ENCODE results near the gene RARA. TPM values are rescaled to one million over a fixed set of nuclear protein-coding genes. Genes with fewer than 3 reads are reported as not detected.
A peak's percentile ranks its signal among the peaks of the same experiment; 100 is the strongest.
"Not testable (repeated sequence)": the region's sequence is repeated elsewhere in the genome, so short reads cannot be mapped to it uniquely, and the experiment has no call there.

Gene RARA
- total RNA-seq, 4 donors from 2014 or later: 19.4 to 32.1 (median 28.3) TPM

DNA sequence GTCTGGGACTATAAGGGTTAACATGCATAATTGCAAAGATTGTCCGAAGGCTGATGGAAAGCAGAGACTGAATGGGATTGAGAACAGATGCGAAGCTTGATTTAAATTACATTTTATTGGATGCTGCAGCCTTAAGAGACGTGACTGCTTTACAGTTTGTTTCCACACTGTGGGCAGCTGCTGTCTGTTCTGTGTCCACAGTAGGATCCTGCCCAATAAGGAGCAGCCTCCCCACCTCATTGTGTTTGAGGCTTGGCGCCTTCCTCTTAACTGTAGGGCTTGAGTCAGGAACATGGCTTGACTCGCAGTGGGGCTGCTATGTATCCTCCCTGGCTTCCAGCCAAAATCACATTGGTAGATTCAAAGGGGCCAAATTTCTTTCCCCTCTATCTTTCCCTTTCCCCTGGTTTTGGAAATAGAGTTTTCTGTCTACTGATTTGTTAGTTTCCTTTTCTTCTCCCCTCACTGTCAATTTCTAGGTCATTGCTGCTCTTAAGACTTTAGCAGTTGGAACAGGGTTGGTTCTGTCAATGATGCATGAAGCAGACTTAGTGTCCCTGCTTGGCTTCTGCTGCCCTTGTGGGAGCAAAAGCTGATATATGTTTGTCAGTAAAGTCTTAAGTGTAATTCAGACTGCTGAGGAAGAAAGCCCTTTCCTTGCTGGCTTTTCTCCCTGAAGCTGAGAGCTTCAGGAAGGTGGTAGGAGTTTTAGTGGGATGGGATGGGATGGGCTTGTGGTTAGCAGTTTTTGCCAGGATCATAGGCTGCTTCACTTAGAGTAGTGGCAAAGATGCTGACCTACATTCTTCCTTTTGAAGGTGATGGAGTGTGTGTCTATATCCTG, 5.0 kb upstream of the RARA start:
- peaks cover 52% of the 10 kb centered on the region for H3K4me1 ChIP-seq
- DNase-seq (ENCODE audit: low spot score in 2 of 2): peak; percentile 72 to 76
- TF ChIP-seq POLR2A (IDR thresholded peaks at IDR 0.05) (no peak), POLR2AphosphoS5 (IDR thresholded peaks at IDR 0.05) (no peak), EP300 (IDR thresholded peaks at IDR 0.05) (no peak)
- TF ChIP-seq, protein P1, sequence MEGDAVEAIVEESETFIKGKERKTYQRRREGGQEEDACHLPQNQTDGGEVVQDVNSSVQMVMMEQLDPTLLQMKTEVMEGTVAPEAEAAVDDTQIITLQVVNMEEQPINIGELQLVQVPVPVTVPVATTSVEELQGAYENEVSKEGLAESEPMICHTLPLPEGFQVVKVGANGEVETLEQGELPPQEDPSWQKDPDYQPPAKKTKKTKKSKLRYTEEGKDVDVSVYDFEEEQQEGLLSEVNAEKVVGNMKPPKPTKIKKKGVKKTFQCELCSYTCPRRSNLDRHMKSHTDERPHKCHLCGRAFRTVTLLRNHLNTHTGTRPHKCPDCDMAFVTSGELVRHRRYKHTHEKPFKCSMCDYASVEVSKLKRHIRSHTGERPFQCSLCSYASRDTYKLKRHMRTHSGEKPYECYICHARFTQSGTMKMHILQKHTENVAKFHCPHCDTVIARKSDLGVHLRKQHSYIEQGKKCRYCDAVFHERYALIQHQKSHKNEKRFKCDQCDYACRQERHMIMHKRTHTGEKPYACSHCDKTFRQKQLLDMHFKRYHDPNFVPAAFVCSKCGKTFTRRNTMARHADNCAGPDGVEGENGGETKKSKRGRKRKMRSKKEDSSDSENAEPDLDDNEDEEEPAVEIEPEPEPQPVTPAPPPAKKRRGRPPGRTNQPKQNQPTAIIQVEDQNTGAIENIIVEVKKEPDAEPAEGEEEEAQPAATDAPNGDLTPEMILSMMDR (IDR thresholded peaks at IDR 0.05): no peak
- H3K27me3 ChIP-seq: no peaks in the 10 kb centered on the region
- no peaks in the 10 kb centered on the region for H3K9me3 ChIP-seq
- H3K36me3 ChIP-seq: no peaks in the 10 kb centered on the region
- peak overlapping the region; percentile 35 for H3K27ac ChIP-seq
- H3K4me3 ChIP-seq: no peak overlapping the region
- 37% methylated on average over 5 of the region's 5 CpGs for WGBS

DNA sequence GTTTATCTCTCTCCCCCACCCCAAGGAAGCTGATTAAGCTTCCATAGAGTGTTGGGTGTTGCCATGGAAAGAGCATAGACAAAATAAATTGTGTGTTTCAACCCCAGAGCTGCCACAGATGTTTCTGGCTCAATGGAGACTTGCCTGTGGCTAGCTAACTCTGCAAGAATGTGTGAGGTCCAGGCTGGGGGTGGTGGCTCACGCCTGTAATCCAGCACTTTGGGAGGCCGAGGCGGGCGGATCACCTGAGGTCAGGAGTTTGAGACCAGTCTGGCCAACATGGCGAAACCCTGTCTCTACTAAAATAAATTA, 4.5 kb upstream of the RARA start:
- peak in 1 of 2 donors; percentile 76 for DNase-seq (ENCODE audit: low spot score in 2 of 2)

GRCh38 chr17:40304866-40305265, 4.1 kb upstream of the RARA start:
- Histone ChIP-seq H3K27ac (peak overlapping the region; percentile 35), H3K4me1 (peaks cover 61% of the 10 kb centered on the region)
- H3K9me3 ChIP-seq; H3K27me3 ChIP-seq; H3K36me3 ChIP-seq; H3K4me3 ChIP-seq; DNase-seq (ENCODE audit: low spot score in 2 of 2): not testable (repeated sequence)
- 88% methylated on average over 5 of the region's 5 CpGs for WGBS

More for the DNA sequence above, 4.5 kb upstream of the RARA start:
- H3K36me3 ChIP-seq, H3K4me3 ChIP-seq, H3K9me3 ChIP-seq, H3K27me3 ChIP-seq: not testable (repeated sequence)
- Histone ChIP-seq H3K27ac (peak overlapping the region; percentile 35), H3K4me1 (peaks cover 57% of the 10 kb centered on the region)
- WGBS: 81% methylated on average over 5 of the region's 5 CpGs

DNA sequence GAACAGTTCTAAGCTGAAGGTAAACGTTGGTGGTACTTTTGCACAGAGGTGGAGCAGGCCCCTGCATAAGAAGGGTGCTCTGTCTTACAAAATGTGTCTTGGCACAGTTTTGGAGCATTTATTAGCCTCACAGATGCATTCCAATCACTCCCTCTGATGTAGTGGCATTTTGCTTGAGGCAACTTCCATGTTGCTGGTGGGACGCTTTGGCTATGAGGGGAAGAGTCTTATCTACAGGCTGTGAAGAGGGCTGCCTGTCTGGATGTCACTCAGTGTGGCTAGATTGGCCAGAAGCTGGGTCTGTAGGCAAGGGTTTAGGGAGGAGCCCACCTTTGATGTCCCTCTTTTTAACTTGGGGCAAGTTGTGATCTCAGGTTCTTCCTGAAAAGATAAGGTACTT, 2.6 kb upstream of the RARA start:
- H3K27me3 ChIP-seq: no peaks in the 10 kb centered on the region
- 28% methylated on average over 2 of the region's 2 CpGs for WGBS
- no peak overlapping the region for H3K4me3 ChIP-seq
- H3K27ac ChIP-seq: peak overlapping the region; percentile 72
- H3K36me3 ChIP-seq: no peaks in the 10 kb centered on the region
- no peak for TF ChIP-seq POLR2AphosphoS5 (IDR thresholded peaks at IDR 0.05)
- no peak for TF ChIP-seq EP300 (IDR thresholded peaks at IDR 0.05)
- no peak for TF ChIP-seq POLR2A (IDR thresholded peaks at IDR 0.05)
- TF ChIP-seq, protein P1 (IDR thresholded peaks at IDR 0.05): no peak
- H3K4me1 ChIP-seq: peaks cover 76% of the 10 kb centered on the region
- H3K9me3 ChIP-seq: no peaks in the 10 kb centered on the region
- DNase-seq (ENCODE audit: low spot score in 2 of 2): no peak

DNA sequence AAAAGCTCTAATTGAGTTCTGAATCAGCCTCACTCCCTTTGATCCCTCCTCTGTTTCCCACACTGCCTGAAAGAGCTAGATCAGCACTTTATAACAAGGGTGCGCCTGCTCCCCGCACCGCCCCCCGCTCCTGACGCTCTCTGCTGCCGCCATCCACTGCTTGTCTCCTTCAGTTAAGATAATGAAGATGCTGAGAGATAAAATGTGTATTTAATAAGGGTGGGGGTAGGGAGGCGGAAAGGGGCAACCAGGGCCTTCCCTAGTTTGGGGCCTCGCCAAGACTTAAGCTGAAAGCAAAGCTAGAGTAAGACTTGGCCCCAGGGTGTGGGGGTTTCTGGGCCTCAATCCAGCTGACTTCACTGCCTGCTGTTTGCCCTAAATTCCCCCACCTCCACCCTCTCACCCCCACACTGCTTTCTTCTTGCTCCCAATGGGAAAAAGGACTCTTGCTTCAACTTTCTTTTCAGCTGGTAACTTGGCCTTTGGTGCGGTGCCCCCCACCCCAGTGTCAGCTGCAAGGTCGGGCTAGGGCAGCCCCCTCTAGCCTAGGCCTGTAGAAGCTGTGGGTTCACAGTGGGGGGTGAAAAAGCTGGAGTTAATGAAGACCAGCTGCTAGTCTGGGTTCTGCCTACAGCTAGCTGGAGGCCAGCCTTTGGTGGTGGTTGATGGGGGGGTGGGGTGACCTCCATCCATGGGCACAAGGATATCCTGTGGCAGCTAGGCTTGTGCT, 1.8 kb upstream of the RARA start:
- Histone ChIP-seq H3K27me3 (no peaks in the 10 kb centered on the region), H3K36me3 (no peaks in the 10 kb centered on the region), H3K4me3 (no peak overlapping the region), H3K27ac (peak overlapping the region; percentile 72), H3K4me1 (peaks cover 84% of the 10 kb centered on the region), H3K9me3 (no peaks in the 10 kb centered on the region)
- DNase-seq (ENCODE audit: low spot score in 2 of 2): peak; percentile 71
- TF ChIP-seq, protein P1 (IDR thresholded peaks at IDR 0.05): no peak
- no peak for TF ChIP-seq EP300 (IDR thresholded peaks at IDR 0.05)
- TF ChIP-seq POLR2AphosphoS5 (IDR thresholded peaks at IDR 0.05): no peak
- no peak for TF ChIP-seq POLR2A (IDR thresholded peaks at IDR 0.05)
- 17% methylated on average over 10 of the region's 10 CpGs for WGBS

DNA sequence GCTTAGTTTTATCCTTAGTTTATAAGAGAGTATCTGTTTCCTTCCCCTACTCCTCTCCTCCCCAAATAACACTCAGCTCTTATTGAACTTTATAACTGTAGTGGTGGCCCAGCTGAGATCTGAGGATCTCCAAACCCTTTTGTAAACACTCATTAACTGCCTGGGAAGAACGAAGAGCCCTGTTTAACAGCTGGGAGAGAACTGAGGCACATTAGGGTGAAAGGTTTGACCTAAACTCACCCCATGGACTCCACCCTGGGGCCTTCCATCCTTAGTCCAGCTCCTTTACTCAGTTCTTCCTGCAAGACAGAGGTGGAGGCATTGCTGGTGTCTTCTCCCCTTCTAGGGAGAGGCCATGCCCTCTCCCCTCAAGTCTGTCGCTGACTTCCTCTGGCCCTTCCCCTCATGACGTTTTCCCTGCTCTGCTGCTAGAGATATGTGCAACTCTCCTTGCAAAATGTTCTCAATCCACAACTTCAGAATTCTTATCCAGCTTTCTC, 1.2 kb upstream of the RARA start:
- TF ChIP-seq EP300 (IDR thresholded peaks at IDR 0.05): no peak
- no peak for TF ChIP-seq POLR2A (IDR thresholded peaks at IDR 0.05)
- no peak for TF ChIP-seq POLR2AphosphoS5 (IDR thresholded peaks at IDR 0.05)
- TF ChIP-seq, protein P1 (IDR thresholded peaks at IDR 0.05): no peak
- WGBS: 19% methylated on average over 3 of the region's 3 CpGs
- DNase-seq (ENCODE audit: low spot score in 2 of 2): peak; percentile 38 to 52
- Histone ChIP-seq H3K36me3 (no peaks in the 10 kb centered on the region), H3K27ac (peak overlapping the region; percentile 72), H3K4me3 (no peak overlapping the region), H3K9me3 (no peaks in the 10 kb centered on the region), H3K27me3 (no peaks in the 10 kb centered on the region), H3K4me1 (peaks cover 90% of the 10 kb centered on the region)

Measured in suprapubic skin (tissue), 4 donors.